Measurements from ENCODE around the gene PSME3IP1.

GRCh38 chr16:57144027-57144426, 41.8 kb downstream of the PSME3IP1 start:
- TF ChIP-seq RAD21 (CRISPR knock-in tag; conservative IDR thresholded peaks at IDR 0.05 in 1 of 2, IDR thresholded peaks at IDR 0.05 in 1 of 2) (no peak), ZNF511 (CRISPR knock-in tag; IDR thresholded peaks at IDR 0.05) (no peak), POLR2AphosphoS5 (IDR thresholded peaks at IDR 0.05; ENCODE audit: control insufficient read depth, insufficient read depth, low read depth, low read length) (no peak), BHLHE40 (IDR thresholded peaks at IDR 0.05; ENCODE audit: low read length) (no peak), GATA2 (CRISPR knock-in tag; IDR thresholded peaks at IDR 0.05) (no peak), POLR2A (conservative IDR thresholded peaks at IDR 0.05) (no peak), CTCF (IDR thresholded peaks at IDR 0.05 in 2 of 3, conservative IDR thresholded peaks at IDR 0.05 in 1 of 3; ENCODE audit: insufficient read depth in 2 of 3, low read depth in 1 of 3, low read length in 3 of 3) (no peak), CHD2 (IDR thresholded peaks at IDR 0.05; ENCODE audit: low read depth, low read length) (no peak), KLF10 (CRISPR knock-in tag; IDR thresholded peaks at IDR 0.05) (no peak), ZBTB11 (CRISPR knock-in tag; IDR thresholded peaks at IDR 0.05) (no peak)

Measured in K562 (cell line).